Fibroblast of the aortic adventitia (primary cell): ENCODE data around the gene C8G. TPM values are rescaled to one million over a fixed set of nuclear protein-coding genes. Genes with fewer than 3 reads are reported as not detected.

Experiments
- DNase-seq: peaks from one replicate; pipeline ENCODE4 v3.0.0-alpha.2; 2010; ENCODE audit warnings: low read depth
- H3K4me3 ChIP-seq: 2 replicates; pipeline ENCODE4 v1.5.1; 2011; ENCODE audit warnings: low read depth, mild to moderate bottlenecking, control low read depth, low read length, moderate library complexity
- CTCF ChIP-seq: IDR thresholded peaks from 2 replicates; pipeline ENCODE4 v1.5.1; 2011; ENCODE audit warnings: mild to moderate bottlenecking, low read length, control low read depth, inconsistent platforms; ENCODE audit not compliant: insufficient read depth
- total RNA-seq: library from RNA; depleted of rRNA; stranded (reverse); fragments of >200 nt; gene quantifications from 2 replicates; pipeline ENCODE4 v1.2.3, GENCODE V29; 2012; ENCODE audit warnings: low replicate concordance

C8G gene
- total RNA-seq, 1 donor, result 0.36 TPM

GRCh38 chr9:136982232-136983051 is 37.4 kb downstream of the C8G start, which contains the start of gene LCNL1:
LCNL1 (plus strand) TSS chr9:136982993; CDS start chr9:136983587, 594 bp downstream.
- no peak within 1 kb of the TSS for H3K4me3 ChIP-seq
- TF ChIP-seq CTCF, result no peak
- DNase-seq, result no peak

- no peak overlapping the region for H3K4me3 ChIP-seq
- no peak for TF ChIP-seq CTCF
- DNase-seq, result no peak
Measured at GRCh38 chr9:136983167-136983566, 38.1 kb downstream of the C8G start.

GRCh38 chr9:136983656-136984314 is 38.7 kb downstream of the C8G start:
- no peak overlapping the region for H3K4me3 ChIP-seq
- no peak for DNase-seq
- no peak for TF ChIP-seq CTCF

GRCh38 chr9:136984464-136985026 is 39.5 kb downstream of the C8G start:
- no peak for TF ChIP-seq CTCF
- no peak for DNase-seq
- no peak overlapping the region for H3K4me3 ChIP-seq

- no peak overlapping the region for H3K4me3 ChIP-seq
- TF ChIP-seq CTCF, result no peak
- no peak for DNase-seq
Measured at GRCh38 chr9:136985027-136985602, 40.1 kb downstream of the C8G start.

- TF ChIP-seq CTCF, result no peak
- no peak for DNase-seq
- no peak overlapping the region for H3K4me3 ChIP-seq
Measured at GRCh38 chr9:136985853-136986252, 40.8 kb downstream of the C8G start.
